Measurements from ENCODE around the gene KLRF2. TPM values are rescaled to one million over a fixed set of nuclear protein-coding genes. Genes with fewer than 3 reads are reported as not detected.

KLRF2 gene
- not detected in 2 replicates for total RNA-seq

GRCh38 chr12:9881246-9881645 lies at the start of gene KLRF2:
Gene KLRF2, plus strand, starts transcription at chr12:9881489. Its CDS starts 107 bp downstream, at chr12:9881596.

GRCh38 chr12:9869307-9870161 lies 11.8 kb upstream of the KLRF2 start, which contains the start of gene CLEC2B:
Gene CLEC2B, minus strand, starts transcription at chr12:9869354.

GRCh38 chr12:9932270-9932669 lies 51.0 kb downstream of the KLRF2 start, which contains the start of gene CLEC2A:
Gene CLEC2A, minus strand, starts transcription at chr12:9932370. Its CDS starts 41 bp downstream, at chr12:9932329.

Other genes starting within 250 kb of the KLRF2 start
- gene CLEC2D, start 211.8 kb upstream of the KLRF2 start, total RNA-seq: 0.81 and 3.7 TPM in 2 replicates
- not detected in 2 replicates for gene CLECL1, start 148.4 kb upstream of the KLRF2 start, total RNA-seq
- 0.97 and 3.7 TPM in 2 replicates for gene CD69, start 120.6 kb upstream of the KLRF2 start, total RNA-seq
- 0.16 TPM in 1 of 2 replicates, not detected in the other for gene KLRF1, start 54.0 kb upstream of the KLRF2 start, total RNA-seq
- gene CLEC2B, start 12.1 kb upstream of the KLRF2 start, total RNA-seq: 64.6 and 79.8 TPM in 2 replicates
- gene CLEC2A, start 50.9 kb downstream of the KLRF2 start, total RNA-seq: not detected in 2 replicates
- gene CLEC12A, start 89.9 kb downstream of the KLRF2 start, total RNA-seq: not detected in 2 replicates
- not detected in 2 replicates for gene CLEC1B, start 117.6 kb downstream of the KLRF2 start, total RNA-seq
- 0.16 TPM in 1 of 2 replicates, not detected in the other for gene CLEC12B, start 129.1 kb downstream of the KLRF2 start, total RNA-seq
- gene CLEC9A, start 149.2 kb downstream of the KLRF2 start, total RNA-seq: not detected in 2 replicates
- gene CLEC1A, start 217.5 kb downstream of the KLRF2 start, total RNA-seq: 22.3 and 28.0 TPM in 2 replicates
- 0.16 and 0.25 TPM in 2 replicates for gene CLEC7A, start 248.7 kb downstream of the KLRF2 start, total RNA-seq